H1 (cell line): Measurements from ENCODE around the gene FOXN3. TPM values are rescaled to one million over a fixed set of nuclear protein-coding genes. Genes with fewer than 3 reads are reported as not detected.
A peak's percentile ranks its signal among the peaks of the same experiment; 100 is the strongest.

ENCODE experiments used
- CTCF ChIA-PET: fragments of 300-600 bp; sonication (Branson Sonifier 250); formaldehyde crosslinking; loops from one replicate; lab custom pipeline; 2021; ENCODE audit not compliant: partially characterized antibody; lab: Charles Lee
- POLR2A ChIA-PET: fragments of 300-600 bp; sonication (Branson Sonifier 250); formaldehyde crosslinking; loops from one replicate; lab custom pipeline; 2021; ENCODE audit warnings: inconsistent platforms; ENCODE audit not compliant: partially characterized antibody; lab: Charles Lee
- DNase-seq, 2 experiments: peaks; one replicate each; pipeline versions ENCODE4 v3.0.0 to v3.0.0-alpha.2; 2010 to 2022; ENCODE audit warnings: low spot score in 2 of 2, low read depth in 1 of 2, mixed read lengths in 1 of 2
- FAIRE-seq: peaks from 2 replicates; lab custom pipeline; 2011; peaks lifted over from hg19 to GRCh38; lab: Jason Lieb, UNC
- H2AFZ ChIP-seq: 2 replicates; pipeline ENCODE4 v1.8.1; 2012; ENCODE audit warnings: low read length, inconsistent platforms
- H2AK5ac ChIP-seq: 2 replicates; pipeline ENCODE4 v1.6.1; 2013; ENCODE audit warnings: low read depth, low read length
- H2BK120ac ChIP-seq: replicated peaks from 2 replicates; pipeline ENCODE3; 2013; ENCODE audit warnings: low read depth, low read length, inconsistent platforms
- H2BK12ac ChIP-seq: 2 replicates; pipeline ENCODE4 v1.6.1; 2013; ENCODE audit warnings: low read depth, low read length
- H2BK15ac ChIP-seq: 2 replicates; pipeline ENCODE4 v1.6.1; 2013; ENCODE audit warnings: low read length
- H2BK20ac ChIP-seq: 2 replicates; pipeline ENCODE4 v1.6.1; 2013; ENCODE audit warnings: low read length
- H2BK5ac ChIP-seq: 2 replicates; pipeline ENCODE4 v1.6.1; 2013; ENCODE audit warnings: low read depth, low read length
- H3K14ac ChIP-seq: 2 replicates; pipeline ENCODE4 v1.6.1; 2013; ENCODE audit warnings: inconsistent platforms; ENCODE audit not compliant: insufficient read length
- H3K18ac ChIP-seq: 2 replicates; pipeline ENCODE4 v1.6.1; 2013; ENCODE audit warnings: low read length; ENCODE audit errors: extremely low read depth
- H3K23ac ChIP-seq: 2 replicates; pipeline ENCODE4 v1.6.1; 2013; ENCODE audit warnings: inconsistent platforms; ENCODE audit not compliant: insufficient read length
- H3K23me2 ChIP-seq: 2 replicates; pipeline ENCODE4 v1.6.1; 2013; ENCODE audit warnings: low read depth, low read length
- H3K27ac ChIP-seq: 2 replicates; pipeline ENCODE4 v1.6.1; 2011; ENCODE audit warnings: low read depth, low read length, inconsistent platforms
- H3K27me3 ChIP-seq, 4 experiments: replicated peaks in 1 of 4; 1 replicate in 1 of 4; 2 replicates in 3 of 4; pipeline versions ENCODE4 v1.6.1 to v1.8.1; 2011 to 2013; ENCODE audit warnings: low read length in 3 of 4, mild to moderate bottlenecking in 3 of 4, inconsistent platforms in 2 of 4, mixed read lengths in 2 of 4, moderate library complexity in 1 of 4; ENCODE audit not compliant: control insufficient read depth in 3 of 4, insufficient read depth in 3 of 4; ENCODE audit errors: extremely low read depth in 1 of 4
- H3K36me3 ChIP-seq, 4 experiments: 2 replicates each; pipeline versions ENCODE4 v1.6.1 to v1.8.1; 2011 to 2013; ENCODE audit warnings: mild to moderate bottlenecking in 4 of 4, low read length in 3 of 4, moderate library complexity in 2 of 4, control low read depth in 1 of 4, inconsistent platforms in 1 of 4; ENCODE audit not compliant: insufficient read depth in 4 of 4, control insufficient read depth in 2 of 4
- H3K4ac ChIP-seq: replicated peaks from 2 replicates; pipeline ENCODE3; 2013; ENCODE audit warnings: low read length, low read depth, mixed read lengths, inconsistent platforms; ENCODE audit not compliant: insufficient read length
- H3K4me1 ChIP-seq, 4 experiments: replicated peaks in 1 of 4; 1 replicate in 1 of 4; 2 replicates in 3 of 4; pipeline versions ENCODE4 v1.6.1 to v1.8.1; 2011 to 2013; ENCODE audit warnings: low read length in 3 of 4, inconsistent platforms in 2 of 4, mixed read lengths in 1 of 4; ENCODE audit not compliant: insufficient read depth in 4 of 4, control insufficient read depth in 3 of 4
- H3K4me2 ChIP-seq, 2 experiments: 2 replicates each; pipeline versions ENCODE4 v1.6.1 to v1.8.1; 2011 to 2013; ENCODE audit warnings: low read depth in 2 of 2, low read length in 2 of 2, control low read depth in 1 of 2, inconsistent platforms in 1 of 2, mild to moderate bottlenecking in 1 of 2; ENCODE audit not compliant: insufficient read depth in 1 of 2
- H3K4me3 ChIP-seq, 4 experiments: fragments of 200-600, 300-600 bp in 1 of 4; sonication (generic), shearing (Covaris generic), sonication (Bioruptor Twin) in 1 of 4; 2 replicates each; pipeline versions ENCODE4 v1.5.1 to v1.8.1; 2011 to 2016; ENCODE audit warnings: low read length in 4 of 4, low read depth in 3 of 4, control low read depth in 2 of 4, inconsistent platforms in 2 of 4, mild to moderate bottlenecking in 2 of 4, mixed read lengths in 1 of 4, moderate library complexity in 1 of 4; ENCODE audit not compliant: insufficient read depth in 2 of 4; ENCODE audit errors: extremely low read depth in 1 of 4
- H3K56ac ChIP-seq: replicated peaks from 2 replicates; pipeline ENCODE3; 2013; ENCODE audit warnings: low read depth, mild to moderate bottlenecking, mixed read lengths, low read length, inconsistent platforms; ENCODE audit not compliant: insufficient read length
- H3K79me1 ChIP-seq: 2 replicates; pipeline ENCODE4 v1.6.1; 2013; ENCODE audit warnings: low read depth, low read length, control low read depth
- H3K79me2 ChIP-seq, 2 experiments: 2 replicates each; pipeline versions ENCODE4 v1.6.1 to v1.8.1; 2012 to 2013; ENCODE audit warnings: low read length in 2 of 2, mild to moderate bottlenecking in 2 of 2, inconsistent platforms in 1 of 2; ENCODE audit not compliant: insufficient read depth in 2 of 2, control insufficient read depth in 1 of 2
- H3K9ac ChIP-seq, 4 experiments: replicated peaks in 1 of 4; 1 replicate in 1 of 4; 2 replicates in 3 of 4; pipeline versions ENCODE4 v1.6.1 to v1.8.1; 2011 to 2013; ENCODE audit warnings: low read depth in 3 of 4, low read length in 3 of 4, control low read depth in 2 of 4, mild to moderate bottlenecking in 2 of 4, moderate library complexity in 2 of 4, inconsistent platforms in 1 of 4; ENCODE audit errors: extremely low read depth in 1 of 4
- H3K9me3 ChIP-seq, 2 experiments: 2 replicates each; pipeline versions ENCODE4 v1.6.1 to v1.8.1; 2012 to 2013; ENCODE audit warnings: mild to moderate bottlenecking in 2 of 2, moderate library complexity in 2 of 2, control low read depth in 1 of 2, inconsistent platforms in 1 of 2, low read depth in 1 of 2, low read length in 1 of 2, mixed read lengths in 1 of 2; ENCODE audit not compliant: insufficient read depth in 2 of 2
- H4K20me1 ChIP-seq, 2 experiments: replicated peaks in 1 of 2; 2 replicates each; pipeline versions ENCODE3 to v1.8.1; 2011 to 2013; ENCODE audit warnings: inconsistent platforms in 2 of 2, low read length in 2 of 2, mild to moderate bottlenecking in 1 of 2; ENCODE audit not compliant: insufficient read depth in 2 of 2, control insufficient read depth in 1 of 2
- H4K5ac ChIP-seq: 2 replicates; pipeline ENCODE4 v1.6.1; 2013; ENCODE audit warnings: low read length, low read depth, mixed read lengths, inconsistent platforms; ENCODE audit not compliant: insufficient read length
- H4K8ac ChIP-seq: 2 replicates; pipeline ENCODE4 v1.8.0; 2013; ENCODE audit warnings: mild to moderate bottlenecking, moderate library complexity, low read length, inconsistent platforms; ENCODE audit not compliant: insufficient read depth; ENCODE audit errors: extremely low read depth
- H4K91ac ChIP-seq: replicated peaks from 2 replicates; pipeline ENCODE3; 2013; ENCODE audit warnings: low read length, mixed read lengths, inconsistent platforms; ENCODE audit not compliant: insufficient read length
- E2F6 ChIP-seq: IDR thresholded peaks from 2 replicates; pipeline ENCODE4 v1.6.1; 2012; ENCODE audit warnings: inconsistent platforms
- FOSL1 ChIP-seq: IDR thresholded peaks from 2 replicates; pipeline ENCODE4 v1.6.1; 2011; ENCODE audit warnings: mild to moderate bottlenecking, low read depth, low read length, moderate library complexity; ENCODE audit not compliant: insufficient read depth
- WGBS, 2 experiments: shearing (Covaris generic) in 1 of 2; methylation state at CpG; one replicate each; pipeline versions ENCODE4 v1.1.6 to v1.1.7; 2013 to 2015; ENCODE audit warnings: low lambda C conversion rate in 2 of 2, mixed read lengths in 2 of 2, inconsistent platforms in 1 of 2, low coverage in 1 of 2, missing lambda C conversion rate in 1 of 2; ENCODE audit not compliant: insufficient replicate concordance in 2 of 2, insufficient coverage in 1 of 2, insufficient read length in 1 of 2; ENCODE audit errors: extremely low coverage in 1 of 2, missing lambda C conversion rate in 1 of 2; 5-methylcytosine and 5-hydroxymethylcytosine counted together
- polyA plus RNA-seq, 7 experiments: library from polyadenylated mRNA; depleted of rRNA in 3 of 7; stranded (reverse) in 5 of 7; unstranded in 2 of 7; fragments of >200 nt in 5 of 7; fragments of 200-250 nt in 2 of 7; gene quantifications; 1 replicate in 5 of 7; 2 replicates in 1 of 7; 4 replicates in 1 of 7; pipeline versions ENCODE4 v1.2.1 to v1.2.3, GENCODE V29; 2011 to 2013; ENCODE audit warnings: missing spikeins in 2 of 7, mixed read lengths in 2 of 7
- total RNA-seq: library from RNA; stranded (reverse); fragmentation: NEBNext Ultra II Directional; extraction: Animal tissue kit (Norgen Biotek cat#: 25700); gene quantifications from 2 replicates; pipeline ENCODE4 v1.2.1, GENCODE V29; 2021

The FOXN3 gene
- total and polyA plus RNA-seq, 2 of the 8 experiments (the other 6 are each of a cell fraction or from before 2014, with no cell fraction given) = 52.6 to 178 TPM

GRCh38 chr14:89429199-89430181, 12.5 kb upstream of the FOXN3 start:
- no peak overlapping the region; a peak in 1 of 4 replicates for H3K4me2 ChIP-seq
- H3K23me2 ChIP-seq = no peaks in the 10 kb centered on the region
- WGBS, 2 experiments = 73% methylated on average over 14 of the region's 14 CpGs; no CpG with 5 or more reads in 1 of the 2 experiments
- H3K36me3 ChIP-seq = no peaks in the 10 kb centered on the region
- peak overlapping the region; percentile 74 for H3K4ac ChIP-seq
- H4K5ac ChIP-seq = peak overlapping the region; percentile 59
- DNase-seq = no peak
- H3K79me1 ChIP-seq = peaks cover 3% of the 10 kb centered on the region
- peak overlapping the region; percentile 82 for H2BK12ac ChIP-seq
- peak overlapping the region; percentile 99 for H2BK5ac ChIP-seq
- H3K23ac ChIP-seq = no peak overlapping the region
- H2BK20ac ChIP-seq = peak overlapping the region; percentile 16; the same call in 1 of the 2 replicates
- H3K9ac ChIP-seq = peak overlapping the region in 1 of 4 experiments; percentile 26; a peak in 1 of 7 replicates
- peak overlapping the region; percentile 49 for H3K56ac ChIP-seq
- H2AFZ ChIP-seq = no peak overlapping the region
- H4K20me1 ChIP-seq = no peaks in the 10 kb centered on the region
- peak overlapping the region; percentile 97 for H4K91ac ChIP-seq
- TF ChIP-seq E2F6 (0 out of 2 replicates have a peak, but pooled peaks have one; percentile 24), FOSL1 (no peak)
- H2BK15ac ChIP-seq = no peak overlapping the region
- peak overlapping the region; percentile 53; the same call in 1 of the 2 replicates for H3K18ac ChIP-seq
- CTCF ChIA-PET = interaction anchor here (0.6 kb wide), 2 partner anchors 36 to 127 kb away, joined by 3 read pairs; no protein-coding TSS in a partner anchor
- peak overlapping the region; percentile 83 for H2AK5ac ChIP-seq
- FAIRE-seq = no peak
- H3K4me3 ChIP-seq = no peak overlapping the region
- no peaks in the 10 kb centered on the region for H3K9me3 ChIP-seq
- 0 out of 2 replicates have a peak overlapping the region, but pooled peaks have one; percentile 41 for H3K27ac ChIP-seq
- peaks cover 0 to 66% of the 10 kb centered on the region in 2 experiments; a peak in 2 of 4 replicates for H3K79me2 ChIP-seq
- no peak overlapping the region for H3K14ac ChIP-seq
- H3K4me1 ChIP-seq = peaks cover 6 to 20% (median 10%) of the 10 kb centered on the region in 4 experiments; a peak in 6 of 7 replicates
- POLR2A ChIA-PET = interaction anchor here (1.0 to 1.7 kb wide), 5 partner anchors 10 to 61 kb away, joined by 3 to 4 read pairs (median 3); no protein-coding TSS in a partner anchor
- no peaks in the 10 kb centered on the region for H3K27me3 ChIP-seq
- peak overlapping the region; percentile 88 for H2BK120ac ChIP-seq
- H4K8ac ChIP-seq = peak overlapping the region; percentile 58; the same call in 1 of the 2 replicates
